Measurements from ENCODE around the gene ISG20. TPM values are rescaled to one million over a fixed set of nuclear protein-coding genes. Genes with fewer than 3 reads are reported as not detected.

Gene ISG20
- total and polyA plus RNA-seq, 4 donors: 6.8 to 36.5 (median 14.3) TPM

DNA sequence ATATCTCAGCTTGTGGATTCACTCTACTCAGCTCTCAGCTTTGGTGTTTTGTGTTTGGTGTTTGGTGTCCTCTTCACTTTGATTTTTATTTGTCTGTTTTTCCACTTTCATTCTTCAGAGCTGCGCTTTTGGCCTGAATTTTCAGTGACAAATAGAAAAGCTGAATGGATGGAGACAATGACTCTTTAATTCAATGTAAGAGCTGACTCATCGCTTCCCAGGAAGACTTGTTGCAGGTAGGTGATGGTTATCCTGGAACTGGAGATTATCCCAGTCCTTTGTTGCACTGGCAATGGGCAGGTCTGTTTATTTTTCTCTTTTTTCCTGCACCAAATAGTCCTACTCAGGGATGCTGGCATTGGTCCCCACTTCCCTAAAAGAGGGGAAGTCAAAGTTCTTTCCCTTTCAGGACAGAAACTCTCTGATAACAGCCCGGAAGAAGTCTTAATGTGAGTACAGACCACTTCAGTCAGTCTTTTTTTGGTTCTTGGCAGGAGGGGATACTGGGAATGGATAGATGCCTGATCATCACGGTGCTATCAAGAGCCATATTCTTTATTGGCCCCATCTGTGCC, 30.1 kb upstream of the ISG20 start:
- Histone ChIP-seq H3K36me3 (ENCODE audit: control insufficient read depth in 4 of 4, insufficient read depth in 3 of 4, low read depth in 1 of 4, low read length in 3 of 4) (no peaks in the 10 kb centered on the region), H3K27ac (ENCODE audit: low read depth in 1 of 2, low read length in 2 of 2) (no peak overlapping the region), H3K9ac (ENCODE audit: low read depth in 1 of 2, low read length in 2 of 2) (no peak overlapping the region), H3K4me1 (ENCODE audit: control insufficient read depth in 4 of 4, insufficient read depth in 4 of 4, low read length in 3 of 4) (peaks cover 0 to 14% (median 7%) of the 10 kb centered on the region in 4 donors), H3K4me3 (ENCODE audit: low read depth in 1 of 3, low read length in 3 of 3) (no peak overlapping the region), H3K9me3 (ENCODE audit: control insufficient read depth in 4 of 4, low read length in 3 of 4) (no peaks in the 10 kb centered on the region), H3K27me3 (ENCODE audit: control insufficient read depth in 4 of 4, insufficient read depth in 4 of 4, low read length in 3 of 4) (peaks cover 3 to 14% (median 11%) of the 10 kb centered on the region in 4 donors)
- 72% methylated on average over 4 of the region's 4 CpGs for WGBS
- DNase-seq (ENCODE audit: low spot score): no peak
- no peak for TF ChIP-seq HNF4A (conservative IDR thresholded peaks at IDR 0.05)
- no peak for TF ChIP-seq TAF1 (conservative IDR thresholded peaks at IDR 0.05)
- no peak for TF ChIP-seq RAD21 (IDR thresholded peaks at IDR 0.05)
- TF ChIP-seq, protein P1, sequence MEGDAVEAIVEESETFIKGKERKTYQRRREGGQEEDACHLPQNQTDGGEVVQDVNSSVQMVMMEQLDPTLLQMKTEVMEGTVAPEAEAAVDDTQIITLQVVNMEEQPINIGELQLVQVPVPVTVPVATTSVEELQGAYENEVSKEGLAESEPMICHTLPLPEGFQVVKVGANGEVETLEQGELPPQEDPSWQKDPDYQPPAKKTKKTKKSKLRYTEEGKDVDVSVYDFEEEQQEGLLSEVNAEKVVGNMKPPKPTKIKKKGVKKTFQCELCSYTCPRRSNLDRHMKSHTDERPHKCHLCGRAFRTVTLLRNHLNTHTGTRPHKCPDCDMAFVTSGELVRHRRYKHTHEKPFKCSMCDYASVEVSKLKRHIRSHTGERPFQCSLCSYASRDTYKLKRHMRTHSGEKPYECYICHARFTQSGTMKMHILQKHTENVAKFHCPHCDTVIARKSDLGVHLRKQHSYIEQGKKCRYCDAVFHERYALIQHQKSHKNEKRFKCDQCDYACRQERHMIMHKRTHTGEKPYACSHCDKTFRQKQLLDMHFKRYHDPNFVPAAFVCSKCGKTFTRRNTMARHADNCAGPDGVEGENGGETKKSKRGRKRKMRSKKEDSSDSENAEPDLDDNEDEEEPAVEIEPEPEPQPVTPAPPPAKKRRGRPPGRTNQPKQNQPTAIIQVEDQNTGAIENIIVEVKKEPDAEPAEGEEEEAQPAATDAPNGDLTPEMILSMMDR (IDR thresholded peaks at IDR 0.05; ENCODE audit: low read depth, low read length, missing input control): no peak
- no peak for TF ChIP-seq NR2F2 (IDR thresholded peaks at IDR 0.05)
- no peak for TF ChIP-seq HNF4G (IDR thresholded peaks at IDR 0.05)
- TF ChIP-seq SP1 (IDR thresholded peaks at IDR 0.05): no peak

GRCh38 chr15:88609344-88610090, 29.3 kb upstream of the ISG20 start:
- 80% methylated on average over 4 of the region's 4 CpGs for WGBS
- no peaks in the 10 kb centered on the region for H3K9me3 ChIP-seq (ENCODE audit: control insufficient read depth in 4 of 4, low read length in 3 of 4)
- no peak for DNase-seq (ENCODE audit: low spot score)
- H3K4me1 ChIP-seq (ENCODE audit: control insufficient read depth in 4 of 4, insufficient read depth in 4 of 4, low read length in 3 of 4): peaks cover 4 to 16% (median 7%) of the 10 kb centered on the region in 4 donors
- no peaks in the 10 kb centered on the region for H3K36me3 ChIP-seq (ENCODE audit: control insufficient read depth in 4 of 4, insufficient read depth in 3 of 4, low read depth in 1 of 4, low read length in 3 of 4)
- H3K4me3 ChIP-seq (ENCODE audit: low read depth in 1 of 3, low read length in 3 of 3): no peak overlapping the region
- peaks cover 0 to 9% (median 8%) of the 10 kb centered on the region in 4 donors for H3K27me3 ChIP-seq (ENCODE audit: control insufficient read depth in 4 of 4, insufficient read depth in 4 of 4, low read length in 3 of 4)
- TF ChIP-seq FOXA2 (IDR thresholded peaks at IDR 0.05) (no peak), FOXA1 (IDR thresholded peaks at IDR 0.05) (no peak), MAX (IDR thresholded peaks at IDR 0.05) (no peak), NR2F2 (IDR thresholded peaks at IDR 0.05) (no peak), HNF4G (IDR thresholded peaks at IDR 0.05) (no peak), GABPA (IDR thresholded peaks at IDR 0.05 in 1 of 2, conservative IDR thresholded peaks at IDR 0.05 in 1 of 2) (no peak), YY1 (IDR thresholded peaks at IDR 0.05) (no peak), TAF1 (conservative IDR thresholded peaks at IDR 0.05) (no peak), EGR1 (IDR thresholded peaks at IDR 0.05; ENCODE audit: low read depth in 2 of 2) (no peak), SP1 (IDR thresholded peaks at IDR 0.05) (no peak), RXRA (IDR thresholded peaks at IDR 0.05) (no peak), RAD21 (IDR thresholded peaks at IDR 0.05) (no peak)
- H3K27ac ChIP-seq (ENCODE audit: low read depth in 1 of 2, low read length in 2 of 2): no peak overlapping the region
- H3K9ac ChIP-seq (ENCODE audit: low read depth in 1 of 2, low read length in 2 of 2): no peak overlapping the region

GRCh38 chr15:88610701-88611231, 28.1 kb upstream of the ISG20 start:
- Histone ChIP-seq H3K9ac (ENCODE audit: low read depth in 1 of 2, low read length in 2 of 2) (no peak overlapping the region), H3K36me3 (ENCODE audit: control insufficient read depth in 4 of 4, insufficient read depth in 3 of 4, low read depth in 1 of 4, low read length in 3 of 4) (no peaks in the 10 kb centered on the region), H3K27me3 (ENCODE audit: control insufficient read depth in 4 of 4, insufficient read depth in 4 of 4, low read length in 3 of 4) (peaks cover 0 to 9% (median under 1%) of the 10 kb centered on the region in 4 donors), H3K4me1 (ENCODE audit: control insufficient read depth in 4 of 4, insufficient read depth in 4 of 4, low read length in 3 of 4) (peaks cover 6 to 19% (median 16%) of the 10 kb centered on the region in 4 donors), H3K27ac (ENCODE audit: low read depth in 1 of 2, low read length in 2 of 2) (no peak overlapping the region), H3K9me3 (ENCODE audit: control insufficient read depth in 4 of 4, low read length in 3 of 4) (no peaks in the 10 kb centered on the region), H3K4me3 (ENCODE audit: low read depth in 1 of 3, low read length in 3 of 3) (no peak overlapping the region)
- 64% methylated on average over 4 of the region's 4 CpGs for WGBS
- TF ChIP-seq HNF4A (conservative IDR thresholded peaks at IDR 0.05): no peak
- TF ChIP-seq YY1 (IDR thresholded peaks at IDR 0.05): no peak
- no peak for TF ChIP-seq TAF1 (conservative IDR thresholded peaks at IDR 0.05)
- TF ChIP-seq SP1 (IDR thresholded peaks at IDR 0.05): no peak
- TF ChIP-seq, protein P1 (IDR thresholded peaks at IDR 0.05; ENCODE audit: low read depth, low read length, missing input control): no peak
- no peak for TF ChIP-seq RXRA (IDR thresholded peaks at IDR 0.05)
- TF ChIP-seq NR2F2 (IDR thresholded peaks at IDR 0.05): no peak
- no peak for TF ChIP-seq ATF3 (IDR thresholded peaks at IDR 0.05)
- TF ChIP-seq RAD21 (IDR thresholded peaks at IDR 0.05): no peak
- no peak for TF ChIP-seq FOXA2 (IDR thresholded peaks at IDR 0.05)
- TF ChIP-seq JUND (IDR thresholded peaks at IDR 0.05): no peak
- no peak for DNase-seq (ENCODE audit: low spot score)
